SH-SY5Y (cell line): ENCODE measurements around the gene C1orf50.

Experiments used
- GATA2 ChIP-seq: IDR thresholded peaks from 2 replicates; pipeline ENCODE4 v1.6.1; 2011; ENCODE audit warnings: mild to moderate bottlenecking, low read depth, low read length
- GATA3 ChIP-seq: IDR thresholded peaks from 2 replicates; pipeline ENCODE4 v1.6.1; 2011; ENCODE audit warnings: low read depth, mild to moderate bottlenecking, low read length, moderate library complexity

DNA sequence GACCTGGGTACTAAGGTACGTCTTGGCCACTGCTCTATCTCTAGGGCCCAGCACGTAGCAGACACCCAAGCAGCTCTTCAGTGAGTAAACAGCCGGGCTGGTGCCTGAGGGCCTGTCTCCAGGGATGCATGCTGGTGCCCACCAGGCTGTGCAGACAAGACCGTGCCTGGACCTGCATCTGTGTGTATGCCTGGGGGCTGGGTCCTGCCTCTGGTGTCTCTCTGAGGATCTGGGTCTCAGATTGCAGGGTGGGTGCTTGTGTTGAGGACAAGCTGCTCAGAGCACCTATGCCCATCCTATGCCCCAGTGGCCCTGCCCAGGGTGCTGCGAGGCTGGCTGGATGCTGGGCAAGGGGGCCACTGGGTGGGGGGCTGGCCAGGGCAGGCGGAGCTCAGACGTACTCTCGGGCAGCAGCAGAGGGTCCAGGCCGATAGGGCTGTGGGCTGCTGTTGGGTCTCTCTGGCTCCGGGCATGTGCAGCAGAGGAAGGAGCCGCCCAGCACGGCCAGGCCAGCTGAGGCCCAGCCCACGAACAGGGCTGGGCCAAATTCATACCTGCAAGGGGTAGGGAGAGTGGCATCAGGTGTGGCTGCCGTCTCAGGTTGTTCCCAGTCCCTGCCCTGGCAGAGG lies 31.5 kb upstream of the C1orf50 start:
- TF ChIP-seq GATA3 (no peak), GATA2 (no peak)
